Muscle layer of colon (tissue), 2 donors: ENCODE data around the gene NELFA.
"Not testable (repeated sequence)": the region's sequence is repeated elsewhere in the genome, so short reads cannot be mapped to it uniquely, and the experiment has no call there.

ENCODE experiments used
- H3K27ac ChIP-seq: one replicate; pipeline ENCODE4 v1.7.0; 2013; ENCODE audit warnings: low read depth, mild to moderate bottlenecking, low read length, moderate library complexity
- H3K27me3 ChIP-seq, 2 donors: one replicate each; pipeline ENCODE4 v1.7.0; 2013; ENCODE audit warnings: low read length in 2 of 2, mild to moderate bottlenecking in 2 of 2; ENCODE audit not compliant: insufficient read depth in 2 of 2, control insufficient read depth in 1 of 2
- H3K36me3 ChIP-seq: one replicate; pipeline ENCODE4 v1.7.0; 2013; ENCODE audit warnings: mild to moderate bottlenecking, low read length; ENCODE audit not compliant: insufficient read depth
- H3K4me1 ChIP-seq: one replicate; pipeline ENCODE4 v1.7.0; 2013; ENCODE audit warnings: mild to moderate bottlenecking, low read length; ENCODE audit not compliant: insufficient read depth
- H3K4me3 ChIP-seq, 2 donors: one replicate each; pipeline ENCODE4 v1.7.0; 2013; ENCODE audit warnings: low read length in 2 of 2, low read depth in 1 of 2, mild to moderate bottlenecking in 1 of 2, moderate library complexity in 1 of 2
- H3K9ac ChIP-seq: one replicate; pipeline ENCODE4 v1.7.0; 2013; ENCODE audit warnings: low read length
- H3K9me3 ChIP-seq: one replicate; pipeline ENCODE4 v1.7.0; 2013; ENCODE audit warnings: mild to moderate bottlenecking, low read length
- donor health status: abdominal sarcoma.
- donor health status: Adenocarcinoma of cecum.

Gene NELFA

GRCh38 chr4:2006367-2006766, 2.4 kb downstream of the NELFA start:
- no peaks in the 10 kb centered on the region for H3K9me3 ChIP-seq
- peaks cover 9% of the 10 kb centered on the region for H3K4me1 ChIP-seq
- no peak overlapping the region for H3K9ac ChIP-seq
- no peaks in the 10 kb centered on the region for H3K27me3 ChIP-seq
- no peak overlapping the region for H3K4me3 ChIP-seq
- H3K27ac ChIP-seq, result no peak overlapping the region
- H3K36me3 ChIP-seq, result no peaks in the 10 kb centered on the region

DNA sequence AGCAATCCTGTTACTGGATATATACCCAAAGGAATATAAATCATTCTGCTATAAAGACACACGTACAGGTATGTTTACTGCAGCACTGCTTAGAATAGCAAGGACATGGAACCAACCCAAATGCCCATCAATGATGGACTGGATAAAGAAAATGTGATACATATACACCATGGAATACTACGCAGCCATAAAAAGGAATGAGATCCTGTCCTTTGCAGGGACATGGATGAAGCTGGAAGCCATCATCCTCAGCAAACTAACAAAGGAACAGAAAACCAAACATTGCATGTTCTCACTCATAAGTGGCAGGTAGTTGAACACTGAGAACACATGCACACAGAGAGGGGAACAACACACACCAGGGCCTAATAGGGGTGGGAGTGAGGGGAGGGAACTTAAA, 5.4 kb downstream of the NELFA start:
- not testable (repeated sequence) for H3K27me3 ChIP-seq, H3K27ac ChIP-seq, H3K4me3 ChIP-seq, H3K4me1 ChIP-seq, H3K36me3 ChIP-seq, H3K9ac ChIP-seq, H3K9me3 ChIP-seq

- not testable (repeated sequence) for H3K36me3 ChIP-seq, H3K4me1 ChIP-seq, H3K27me3 ChIP-seq, H3K27ac ChIP-seq, H3K9me3 ChIP-seq, H3K4me3 ChIP-seq, H3K9ac ChIP-seq
These were observed 9.5 kb downstream of the NELFA start for GRCh38 chr4:1999308-1999707.

DNA sequence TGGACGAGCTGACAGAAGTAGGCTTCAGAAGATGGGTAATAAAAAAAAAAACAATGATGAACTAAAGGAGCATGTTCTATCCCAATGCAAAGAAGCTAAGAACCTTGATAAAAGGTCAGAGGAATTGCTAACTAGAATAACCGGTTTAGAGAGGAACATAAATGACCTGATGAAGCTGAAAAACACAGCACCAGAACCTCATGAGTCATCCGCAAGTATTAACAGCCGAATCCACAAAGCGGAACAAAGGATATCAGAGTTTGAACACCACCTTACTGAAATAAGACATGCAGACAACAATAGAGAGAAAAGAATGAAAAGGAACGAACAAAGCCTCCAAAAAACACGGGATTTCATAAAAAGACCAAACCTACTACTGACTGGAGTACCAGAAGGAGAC, 10.5 kb downstream of the NELFA start:
- Histone ChIP-seq H3K9ac (no peak overlapping the region), H3K4me1 (no peaks in the 10 kb centered on the region), H3K27me3 (no peaks in the 10 kb centered on the region), H3K27ac (no peak overlapping the region), H3K4me3 (no peak overlapping the region), H3K36me3 (no peaks in the 10 kb centered on the region), H3K9me3 (no peaks in the 10 kb centered on the region)

DNA sequence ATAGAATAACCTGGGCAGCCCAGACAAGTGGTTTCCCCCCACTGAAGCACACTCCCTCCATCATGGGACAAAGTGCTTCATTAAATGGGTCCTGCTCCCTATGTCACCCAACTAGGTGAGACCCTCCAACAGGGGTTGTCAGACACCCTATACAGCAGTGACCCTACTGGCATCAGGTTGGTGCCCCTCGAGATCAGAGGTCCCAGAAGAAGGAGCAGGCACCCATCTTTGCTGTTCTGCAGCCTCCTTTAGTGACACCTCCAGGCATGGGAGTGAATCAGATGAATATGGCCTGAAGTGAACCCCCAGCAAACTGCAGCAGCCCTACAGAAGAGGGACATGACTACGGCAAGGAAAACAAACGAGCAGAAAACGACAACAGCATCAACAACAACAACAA, 11.1 kb downstream of the NELFA start:
- H3K27me3 ChIP-seq, result no peaks in the 10 kb centered on the region
- no peaks in the 10 kb centered on the region for H3K9me3 ChIP-seq
- no peak overlapping the region for H3K27ac ChIP-seq
- no peak overlapping the region for H3K4me3 ChIP-seq
- no peaks in the 10 kb centered on the region for H3K36me3 ChIP-seq
- H3K4me1 ChIP-seq, result no peaks in the 10 kb centered on the region
- H3K9ac ChIP-seq, result no peak overlapping the region

DNA sequence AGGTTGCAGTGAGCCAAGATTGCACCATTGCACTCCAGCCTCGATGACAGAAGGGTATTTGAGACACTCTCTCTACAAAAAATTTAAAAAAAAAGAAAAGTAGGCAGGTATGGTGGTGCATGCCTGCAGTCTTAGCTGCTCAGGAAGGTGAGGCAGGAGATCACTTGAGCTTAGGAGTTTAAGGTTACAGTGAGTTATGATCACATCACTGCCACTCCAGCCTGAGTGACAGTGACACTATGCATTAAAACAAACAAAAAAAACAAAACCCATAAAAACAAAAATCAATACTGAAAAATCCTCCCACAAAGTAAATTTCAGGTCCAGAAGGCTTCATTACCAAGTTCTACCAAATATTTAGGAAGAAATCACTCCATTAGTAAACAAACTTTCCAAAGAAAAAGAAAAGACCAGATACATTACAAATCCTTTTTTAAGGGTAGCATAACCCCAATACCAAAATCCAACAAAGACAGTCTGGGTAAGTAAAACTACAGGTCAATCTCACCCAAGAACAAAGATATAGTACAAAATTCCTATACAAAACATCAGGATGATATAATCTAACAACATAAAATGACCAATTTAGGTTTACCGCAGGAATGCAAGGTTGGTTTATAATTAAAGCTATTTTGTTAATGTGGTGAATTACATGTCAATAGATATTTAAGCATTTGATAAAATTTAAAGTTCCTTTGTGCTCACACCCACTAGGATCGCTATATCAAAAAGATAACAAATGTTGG, 11.7 kb downstream of the NELFA start:
- Histone ChIP-seq H3K27ac (no peak overlapping the region), H3K36me3 (no peaks in the 10 kb centered on the region), H3K4me1 (no peaks in the 10 kb centered on the region), H3K9me3 (no peaks in the 10 kb centered on the region), H3K27me3 (no peaks in the 10 kb centered on the region), H3K9ac (no peak overlapping the region), H3K4me3 (no peak overlapping the region)

- Histone ChIP-seq H3K27ac (no peak overlapping the region), H3K4me1 (no peaks in the 10 kb centered on the region), H3K9ac (no peak overlapping the region), H3K4me3 (no peak overlapping the region), H3K36me3 (peaks cover 8% of the 10 kb centered on the region), H3K9me3 (no peaks in the 10 kb centered on the region), H3K27me3 (no peaks in the 10 kb centered on the region)
These were observed 13.8 kb downstream of the NELFA start for GRCh38 chr4:1994938-1995337.

- H3K9ac ChIP-seq, H3K4me3 ChIP-seq, H3K27ac ChIP-seq, H3K9me3 ChIP-seq, H3K4me1 ChIP-seq, H3K27me3 ChIP-seq: not testable (repeated sequence)
- peaks cover 18% of the 10 kb centered on the region for H3K36me3 ChIP-seq
These were observed 14.9 kb downstream of the NELFA start for GRCh38 chr4:1993718-1994516.

DNA sequence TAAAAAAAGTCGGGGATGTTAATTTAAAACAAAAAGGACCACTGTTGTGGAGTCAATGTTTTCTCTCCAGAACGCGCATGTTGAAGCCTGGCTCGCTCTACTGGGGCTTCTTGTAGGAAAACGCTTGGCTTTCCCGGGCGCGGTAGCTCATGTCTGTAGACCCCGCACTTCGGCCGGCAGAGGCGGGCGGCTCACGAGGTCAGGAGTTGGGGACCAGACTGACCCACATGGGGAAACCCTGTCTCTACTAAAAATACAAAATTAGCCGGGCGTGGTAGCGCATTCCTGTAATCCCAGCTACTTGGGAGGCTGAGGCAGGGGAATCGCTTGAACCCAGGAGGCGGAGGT, 15.6 kb downstream of the NELFA start:
- peaks cover 23% of the 10 kb centered on the region for H3K36me3 ChIP-seq

GRCh38 chr4:1992468-1993168, 16.2 kb downstream of the NELFA start:
- no peaks in the 10 kb centered on the region for H3K27me3 ChIP-seq
- H3K36me3 ChIP-seq, result peaks cover 29% of the 10 kb centered on the region
- no peak overlapping the region for H3K9ac ChIP-seq
- no peaks in the 10 kb centered on the region for H3K4me1 ChIP-seq
- H3K4me3 ChIP-seq, result no peak overlapping the region
- no peak overlapping the region for H3K27ac ChIP-seq
- no peaks in the 10 kb centered on the region for H3K9me3 ChIP-seq

More for the DNA sequence above, 15.6 kb downstream of the NELFA start:
- no peaks in the 10 kb centered on the region for H3K9me3 ChIP-seq
- H3K27ac ChIP-seq, result no peak overlapping the region
- H3K4me3 ChIP-seq, result no peak overlapping the region
- H3K9ac ChIP-seq, result no peak overlapping the region
- H3K4me1 ChIP-seq, result no peaks in the 10 kb centered on the region
- H3K27me3 ChIP-seq, result no peaks in the 10 kb centered on the region

DNA sequence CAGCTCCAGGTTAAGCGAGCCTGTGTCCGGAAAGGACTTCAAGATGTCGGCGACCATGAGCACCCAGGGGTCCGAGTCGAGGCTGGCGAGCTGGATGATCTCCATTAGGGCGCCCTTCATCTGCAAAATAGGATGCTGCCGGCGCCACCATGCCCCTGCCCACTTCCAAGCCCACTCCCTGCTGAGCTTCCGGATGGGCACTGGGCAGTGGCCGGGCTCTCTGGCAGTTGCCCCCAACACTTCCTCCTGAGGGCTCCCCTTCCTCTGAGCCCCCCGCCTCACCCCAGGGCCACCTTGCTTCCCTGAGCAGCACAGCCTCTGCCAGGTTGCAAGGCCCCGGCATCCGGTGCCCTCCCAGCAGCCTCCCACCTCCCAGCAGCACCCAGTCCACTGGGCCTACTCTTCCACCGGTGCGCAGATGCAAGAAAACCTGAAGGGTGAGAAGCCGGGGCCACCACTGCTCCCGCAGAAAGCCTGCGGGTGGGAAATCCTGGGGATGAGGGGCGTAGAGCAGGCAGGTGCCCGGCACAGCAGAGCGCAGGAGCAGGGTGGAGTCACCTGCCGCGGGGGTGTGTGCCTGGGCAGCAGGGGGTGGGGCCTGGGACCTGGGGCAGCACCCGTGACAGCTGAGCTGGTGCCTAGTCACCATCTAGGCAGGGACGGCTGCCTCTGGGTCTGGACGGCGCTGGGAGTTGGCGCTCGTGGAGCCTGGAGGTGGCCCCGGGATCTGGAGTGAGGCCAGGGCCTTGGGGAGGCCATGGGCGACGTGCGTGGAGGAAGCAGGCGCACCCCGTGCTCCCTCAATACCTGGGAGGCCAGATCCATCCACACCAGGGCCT, 17.0 kb downstream of the NELFA start:
- peaks cover 37% of the 10 kb centered on the region for H3K36me3 ChIP-seq
- H3K4me3 ChIP-seq, result no peak overlapping the region
- H3K9me3 ChIP-seq, result no peaks in the 10 kb centered on the region
- no peaks in the 10 kb centered on the region for H3K4me1 ChIP-seq
- no peak overlapping the region for H3K9ac ChIP-seq
- H3K27ac ChIP-seq, result no peak overlapping the region
- no peaks in the 10 kb centered on the region for H3K27me3 ChIP-seq
